ENCODE data around the gene OVOL1. TPM values are rescaled to one million over a fixed set of nuclear protein-coding genes. Genes with fewer than 3 reads are reported as not detected.

The OVOL1 gene
- total RNA-seq, 1 donor from 2014 or later: 0.12 TPM

- H3K27ac Mint-ChIP-seq (ENCODE audit: unreplicated experiment): no peak overlapping the region
- H3K27me3 Mint-ChIP-seq (ENCODE audit: low read depth): no peaks in the 10 kb centered on the region
- no peaks in the 10 kb centered on the region for H3K36me3 Mint-ChIP-seq (ENCODE audit: low read depth)
- H3K4me1 Mint-ChIP-seq (ENCODE audit: low read depth): no peaks in the 10 kb centered on the region
- DNase-seq (ENCODE audit: low spot score): no peak
- no peak overlapping the region for H3K4me3 Mint-ChIP-seq (ENCODE audit: unreplicated experiment)
- TF ChIP-seq, protein P1, sequence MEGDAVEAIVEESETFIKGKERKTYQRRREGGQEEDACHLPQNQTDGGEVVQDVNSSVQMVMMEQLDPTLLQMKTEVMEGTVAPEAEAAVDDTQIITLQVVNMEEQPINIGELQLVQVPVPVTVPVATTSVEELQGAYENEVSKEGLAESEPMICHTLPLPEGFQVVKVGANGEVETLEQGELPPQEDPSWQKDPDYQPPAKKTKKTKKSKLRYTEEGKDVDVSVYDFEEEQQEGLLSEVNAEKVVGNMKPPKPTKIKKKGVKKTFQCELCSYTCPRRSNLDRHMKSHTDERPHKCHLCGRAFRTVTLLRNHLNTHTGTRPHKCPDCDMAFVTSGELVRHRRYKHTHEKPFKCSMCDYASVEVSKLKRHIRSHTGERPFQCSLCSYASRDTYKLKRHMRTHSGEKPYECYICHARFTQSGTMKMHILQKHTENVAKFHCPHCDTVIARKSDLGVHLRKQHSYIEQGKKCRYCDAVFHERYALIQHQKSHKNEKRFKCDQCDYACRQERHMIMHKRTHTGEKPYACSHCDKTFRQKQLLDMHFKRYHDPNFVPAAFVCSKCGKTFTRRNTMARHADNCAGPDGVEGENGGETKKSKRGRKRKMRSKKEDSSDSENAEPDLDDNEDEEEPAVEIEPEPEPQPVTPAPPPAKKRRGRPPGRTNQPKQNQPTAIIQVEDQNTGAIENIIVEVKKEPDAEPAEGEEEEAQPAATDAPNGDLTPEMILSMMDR (IDR thresholded peaks at IDR 0.05): no peak
- H3K9me3 Mint-ChIP-seq (ENCODE audit: low read depth): no peaks in the 10 kb centered on the region
Measured at GRCh38 chr11:65844231-65844872, 57.5 kb downstream of the OVOL1 start.

Other genes with a start within 250 kb of the OVOL1 start
- gene LTBP3, start 228.7 kb upstream of the OVOL1 start, total RNA-seq: 264 to 272 TPM (median 271 TPM) in 3 replicates
- 26.4 to 32.1 TPM (median 28.1 TPM) in 3 replicates for gene ZNRD2, start 216.6 kb upstream of the OVOL1 start, total RNA-seq
- gene FAM89B, start 214.5 kb upstream of the OVOL1 start, total RNA-seq: 84.8 to 91.9 TPM (median 86.8 TPM) in 3 replicates
- gene EHBP1L1, start 211.0 kb upstream of the OVOL1 start, total RNA-seq: 28.1 to 82.0 TPM (median 81.3 TPM) in 3 replicates
- gene KCNK7, start 191.3 kb upstream of the OVOL1 start, total RNA-seq: 0.22 to 0.44 TPM in 2 of 3 replicates, not detected in the other
- 30.2 to 34.6 TPM (median 31.6 TPM) in 3 replicates for gene MAP3K11, start 172.8 kb upstream of the OVOL1 start, total RNA-seq
- gene PCNX3, start 171.3 kb upstream of the OVOL1 start, total RNA-seq: 32.6 to 57.7 TPM (median 36.3 TPM) in 3 replicates
- 22.7 to 33.3 TPM (median 27.4 TPM) in 3 replicates for gene SIPA1, start 149.0 kb upstream of the OVOL1 start, total RNA-seq
- 65.3 to 73.6 TPM (median 72.7 TPM) in 3 replicates for gene RELA, start 124.1 kb upstream of the OVOL1 start, total RNA-seq
- 39.9 to 53.6 TPM (median 43.2 TPM) in 3 replicates for gene KAT5, start 74.8 kb upstream of the OVOL1 start, total RNA-seq
- gene RNASEH2C, start 66.3 kb upstream of the OVOL1 start, total RNA-seq: 39.3 to 56.9 TPM (median 42.7 TPM) in 3 replicates
- gene AP5B1, start 6.1 kb upstream of the OVOL1 start, total RNA-seq: 13.8 to 14.6 TPM (median 14.1 TPM) in 3 replicates
- 0.79 to 1.8 TPM (median 0.80 TPM) in 3 replicates for gene SNX32, start 46.9 kb downstream of the OVOL1 start, total RNA-seq
- gene CFL1, start 71.1 kb downstream of the OVOL1 start, total RNA-seq: 850 to 1,236 TPM (median 1,222 TPM) in 3 replicates
- gene MUS81, start 73.4 kb downstream of the OVOL1 start, total RNA-seq: 55.7 to 68.4 TPM (median 66.3 TPM) in 3 replicates
- 174 to 310 TPM (median 290 TPM) in 3 replicates for gene EFEMP2, start 85.7 kb downstream of the OVOL1 start, total RNA-seq
- gene CTSW, start 92.8 kb downstream of the OVOL1 start, total RNA-seq: not detected in 3 replicates
- gene FIBP, start 101.4 kb downstream of the OVOL1 start, total RNA-seq: 82.7 to 100 TPM (median 83.5 TPM) in 3 replicates
- gene CCDC85B, start 103.6 kb downstream of the OVOL1 start, total RNA-seq: 23.4 to 31.6 TPM (median 26.6 TPM) in 3 replicates
- 5.8 to 12.3 TPM (median 7.5 TPM) in 3 replicates for gene FOSL1, start 113.3 kb downstream of the OVOL1 start, total RNA-seq
- 68.2 to 69.8 TPM (median 68.8 TPM) in 3 replicates for gene C11orf68, start 132.0 kb downstream of the OVOL1 start, total RNA-seq
- 111 to 142 TPM (median 116 TPM) in 3 replicates for gene DRAP1, start 132.4 kb downstream of the OVOL1 start, total RNA-seq
- not detected in 3 replicates for gene TSGA10IP, start 158.4 kb downstream of the OVOL1 start, total RNA-seq
- gene SART1, start 174.7 kb downstream of the OVOL1 start, total RNA-seq: 30.3 to 37.3 TPM (median 34.4 TPM) in 3 replicates
- 30.6 to 36.6 TPM (median 34.0 TPM) in 3 replicates for gene EIF1AD, start 215.1 kb downstream of the OVOL1 start, total RNA-seq
- 178 to 243 TPM (median 187 TPM) in 3 replicates for gene BANF1, start 215.4 kb downstream of the OVOL1 start, total RNA-seq
- not detected in 3 replicates for gene CST6, start 224.9 kb downstream of the OVOL1 start, total RNA-seq
- 0.44 TPM in 1 of 3 replicates, not detected in the others for gene CATSPER1, start 239.4 kb downstream of the OVOL1 start, total RNA-seq